K562 (cell line): ENCODE measurements around the gene CDCA4. TPM values are rescaled to one million over a fixed set of nuclear protein-coding genes. Genes with fewer than 3 reads are reported as not detected.

Experiments used
- ATAC-seq: fragments of 200-7000 bp; cut with Tn5 transposase; 3 replicates; pipeline ENCODE4 v1.9.1; 2020; ENCODE audit warnings: moderate library complexity
- BruUV-seq: library from RNA; stranded (reverse); fragments of 400-500 nt; replicated peaks from 2 replicates; lab custom pipeline; 2021; lab: Mats Ljungman, UMichigan
- CTCF ChIA-PET: fragments of 300-600 bp; formaldehyde crosslinking; extraction: SDS; loops from one replicate; lab custom pipeline; 2021; ENCODE audit warnings: low intra/inter-chr PET ratio; lab: Yijun Ruan, JAX
- POLR2A ChIA-PET: fragments of 300-600, 350-650 bp; sonication (Branson Sonifier 250); formaldehyde crosslinking; extraction: SDS; loops from one replicate; lab custom pipeline; 2021; ENCODE audit warnings: antibody characterized with exemption, inconsistent platforms; lab: Yijun Ruan, JAX
- DNase-seq, 4 experiments: peaks; one replicate each; pipeline versions ENCODE4 v3.0.0 to v3.0.0-alpha.2; 2011 to 2018; ENCODE audit warnings: low spot score in 3 of 4, mixed read lengths in 3 of 4; ENCODE audit errors: extremely low read depth in 1 of 4
- FAIRE-seq: peaks from 2 replicates; lab custom pipeline; 2011; peaks lifted over from hg19 to GRCh38; lab: Jason Lieb, UNC
- H2AFZ ChIP-seq: 2 replicates; pipeline ENCODE4 v1.6.0; 2011; ENCODE audit warnings: low read depth, low read length, control low read depth, inconsistent platforms
- H3K27ac ChIP-seq: fragments of 200-600 bp; 3 replicates; pipeline ENCODE4 v1.8.0; 2011; ENCODE audit warnings: low read depth, mild to moderate bottlenecking, control low read depth, inconsistent platforms, low read length, moderate library complexity, mixed read lengths; ENCODE audit errors: extremely low read depth
- H3K27me3 ChIP-seq, 2 experiments: fragments of 300-600 bp in 1 of 2; 2 replicates in 1 of 2; 3 replicates in 1 of 2; pipeline versions ENCODE4 v1.6.0 to v1.8.0; 2011; ENCODE audit warnings: inconsistent platforms in 2 of 2, low read length in 2 of 2, mild to moderate bottlenecking in 1 of 2, mixed read lengths in 1 of 2, moderate library complexity in 1 of 2; ENCODE audit not compliant: control insufficient read depth in 2 of 2, insufficient read depth in 2 of 2
- H3K36me3 ChIP-seq: fragments of 300-600 bp; 3 replicates; pipeline ENCODE4 v1.8.0; 2011; ENCODE audit warnings: mild to moderate bottlenecking, low read length, inconsistent platforms; ENCODE audit not compliant: control insufficient read depth, insufficient read depth
- H3K4me1 ChIP-seq, 2 experiments: fragments of 200-600 bp in 1 of 2; replicated peaks in 1 of 2; 2 replicates in 1 of 2; 3 replicates in 1 of 2; pipeline versions ENCODE4 v1.5.1 to v1.8.0; 2011; ENCODE audit warnings: inconsistent platforms in 2 of 2, low read length in 2 of 2, mild to moderate bottlenecking in 1 of 2, mixed read lengths in 1 of 2, moderate library complexity in 1 of 2; ENCODE audit not compliant: control insufficient read depth in 2 of 2, insufficient read depth in 2 of 2
- H3K4me2 ChIP-seq: 2 replicates; pipeline ENCODE4 v1.6.1; 2011; ENCODE audit warnings: low read length, control low read depth, inconsistent platforms, mixed read lengths; ENCODE audit not compliant: insufficient read depth
- H3K4me3 ChIP-seq: fragments of 200-600 bp; sonication (generic), shearing (Covaris generic); 2 replicates; pipeline ENCODE4 v1.5.1; 2016; ENCODE audit warnings: control low read depth, inconsistent platforms
- H3K79me2 ChIP-seq: fragments of 200-600 bp; 3 replicates; pipeline ENCODE4 v1.8.0; 2011; ENCODE audit warnings: low read length, inconsistent platforms; ENCODE audit not compliant: control insufficient read depth, insufficient read depth
- H3K9ac ChIP-seq, 2 experiments: 2 replicates each; pipeline versions ENCODE4 v1.6.0 to v1.6.1; 2011; ENCODE audit warnings: low read depth in 2 of 2, low read length in 2 of 2, control low read depth in 1 of 2, inconsistent platforms in 1 of 2, mild to moderate bottlenecking in 1 of 2, mixed read lengths in 1 of 2; ENCODE audit not compliant: insufficient read depth in 1 of 2
- H3K9me1 ChIP-seq: one replicate; pipeline ENCODE4 v1.6.0; 2011; ENCODE audit warnings: inconsistent platforms, mild to moderate bottlenecking, low read length, moderate library complexity; ENCODE audit not compliant: control insufficient read depth, insufficient read depth
- H3K9me3 ChIP-seq: replicated peaks from 2 replicates; pipeline ENCODE4 v1.5.1; 2011; ENCODE audit warnings: low read depth, low read length, inconsistent platforms; ENCODE audit not compliant: control insufficient read depth, insufficient read depth
- H4K20me1 ChIP-seq: replicated peaks from 2 replicates; pipeline ENCODE4 v1.6.1; 2011; ENCODE audit warnings: low read length, inconsistent platforms, mixed read lengths; ENCODE audit not compliant: control insufficient read depth, insufficient read depth
- MITF ChIP-seq: IDR thresholded peaks from 2 replicates; pipeline ENCODE4 v1.6.1; 2014; ENCODE audit warnings: antibody characterized with exemption
- OTX1 ChIP-seq: fragments of 450-650 bp; formaldehyde crosslinking; IDR thresholded peaks from 2 replicates; pipeline ENCODE4 v1.4.0; 2022; ENCODE audit warnings: mild to moderate bottlenecking
- TBL1XR1 ChIP-seq, 2 experiments: IDR thresholded peaks; 2 replicates each; pipeline ENCODE4 v1.6.1; 2012; ENCODE audit warnings: improper control_type of control experiment in 2 of 2, low read length in 2 of 2, mild to moderate bottlenecking in 1 of 2
- ZBTB5 ChIP-seq: fragments of 450-650 bp; IDR thresholded peaks from 2 replicates; pipeline ENCODE4 v1.6.1; 2017; ENCODE audit warnings: antibody characterized with exemption
- ZNF184 ChIP-seq: sonication (generic); formaldehyde crosslinking; IDR thresholded peaks from 2 replicates; pipeline ENCODE4 v1.5.0; 2020; ENCODE audit warnings: missing genetic modification reagents
- ZNF589 ChIP-seq: fragments of 200-800 bp; sonication (Bioruptor generic); IDR thresholded peaks from 2 replicates; pipeline ENCODE4 v1.6.1; 2016; ENCODE audit warnings: low read depth, missing genetic modification characterization, missing compliant biosample characterization
- ZNF668 ChIP-seq: fragments of 250-450 bp; sonication (Bioruptor Pico); IDR thresholded peaks from 2 replicates; pipeline ENCODE4 v1.8.0; 2022; ENCODE audit warnings: mild to moderate bottlenecking, inconsistent platforms
- WGBS: fragments of 100-300 bp; shearing (Covaris generic); methylation state at CpG from one replicate; pipeline ENCODE4 v1.1.6; 2016; ENCODE audit warnings: low coverage, mixed read lengths; ENCODE audit not compliant: insufficient coverage; ENCODE audit errors: missing lambda C conversion rate; 5-methylcytosine and 5-hydroxymethylcytosine counted together
- in situ Hi-C: fragments of 300-500 bp; cut with MboI; formaldehyde crosslinking; loops from 4 replicates; pipeline ENCODE4 v1.15.0; 2018; ENCODE audit warnings: inconsistent platforms, mixed read lengths
- intact Hi-C: fragments of 100-400 bp; cut with micrococcal nuclease; formaldehyde crosslinking; loops from 2 replicates; pipeline ENCODE4 v1.14.2; 2022
- polyA plus RNA-seq, 8 experiments: library from polyadenylated mRNA; depleted of rRNA in 4 of 8; stranded (reverse) in 5 of 8; unstranded in 3 of 8; fragments of >200 nt; fragmentation: Nextera tagmentation in 2 of 8; fragmentation: Illumina TruSeq in 1 of 8; extraction: Ambion mirVana in 2 of 8; extraction: Trizol in 1 of 8; gene quantifications; 2 replicates each; pipeline versions ENCODE4 v1.2.1 to v1.2.3, GENCODE V29; 2011 to 2014; ENCODE audit warnings: inconsistent platforms in 1 of 8, missing spikeins in 1 of 8
- total RNA-seq, 7 experiments: library from RNA; depleted of rRNA in 6 of 7; stranded (reverse); fragments of >200 nt in 6 of 7; fragmentation: Illumina TruSeq in 2 of 7; extraction: Trizol in 2 of 7; gene quantifications; 2 replicates each; pipeline versions ENCODE4 v1.2.1 to v1.2.3, GENCODE V29; 2011 to 2021; ENCODE audit warnings: low replicate concordance in 1 of 7
- TF ChIP-seq, protein P1 (sequence below): fragments of 250-450 bp; sonication (Bioruptor Pico); IDR thresholded peaks from 2 replicates; pipeline ENCODE4 v1.5.0; 2021; ENCODE audit warnings: mild to moderate bottlenecking, moderate library complexity

CDCA4 gene
- total and polyA plus RNA-seq, 9 of the 15 experiments (the other 6 are each of a cell fraction or from before 2014, with no cell fraction given), result 6.6 to 44.2 (median 23.0) TPM

DNA sequence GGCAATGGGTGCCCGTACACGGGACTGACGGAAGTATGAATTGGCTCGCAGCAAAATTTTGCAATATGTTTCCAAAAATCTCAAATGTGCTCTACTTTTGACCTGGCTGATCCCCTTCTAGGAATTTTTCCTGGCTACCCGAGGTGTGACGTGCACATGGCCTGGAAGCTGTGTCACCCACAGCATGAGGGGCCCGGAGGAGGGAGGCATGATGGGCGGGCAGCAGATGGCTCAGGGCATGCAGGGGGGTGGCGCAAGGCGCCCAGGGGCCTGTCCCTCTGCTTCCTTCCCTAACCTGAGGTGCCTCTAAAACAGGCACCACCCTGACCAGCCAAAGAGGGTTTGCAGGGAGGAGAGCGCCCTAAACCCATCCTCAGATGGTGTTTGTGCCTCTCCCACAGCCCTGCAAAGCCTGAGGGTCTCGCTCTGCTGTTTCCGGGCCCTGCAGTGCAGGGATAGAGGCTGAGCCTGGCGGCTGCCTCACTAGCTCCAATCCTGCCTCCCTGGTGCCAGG, 37.7 kb upstream of the CDCA4 start:
- no peak overlapping the region for H3K4me3 ChIP-seq
- no peaks in the 10 kb centered on the region for H3K36me3 ChIP-seq
- CTCF ChIA-PET, result interaction anchor here (0.6 kb wide), 1 partner anchor 144 kb away, joined by 3 read pairs; no protein-coding TSS in a partner anchor
- BruUV-seq, result no TSS peak
- intact Hi-C loops, result no loop called here
- H3K4me1 ChIP-seq, result peaks cover 0 to 37% of the 10 kb centered on the region in 2 experiments; a peak in 3 of 5 replicates
- H3K27me3 ChIP-seq, result peaks cover 3 to 24% of the 10 kb centered on the region in 2 experiments; a peak in 3 of 5 replicates
- 36% methylated on average over 11 of the region's 14 CpGs for WGBS
- no peak overlapping the region for H2AFZ ChIP-seq
- TF ChIP-seq ZNF184 (CRISPR knock-in tag) (no peak), ZBTB5 (no peak), ZNF589 (CRISPR knock-in tag) (no peak), MITF (no peak), TBL1XR1 (IDR thresholded peaks at IDR 0.05; ENCODE audit: low read length in 2 of 2) (no peak), OTX1 (CRISPR knock-in tag) (no peak), ZNF668 (CRISPR knock-in tag) (no peak)
- TF ChIP-seq, protein P1, sequence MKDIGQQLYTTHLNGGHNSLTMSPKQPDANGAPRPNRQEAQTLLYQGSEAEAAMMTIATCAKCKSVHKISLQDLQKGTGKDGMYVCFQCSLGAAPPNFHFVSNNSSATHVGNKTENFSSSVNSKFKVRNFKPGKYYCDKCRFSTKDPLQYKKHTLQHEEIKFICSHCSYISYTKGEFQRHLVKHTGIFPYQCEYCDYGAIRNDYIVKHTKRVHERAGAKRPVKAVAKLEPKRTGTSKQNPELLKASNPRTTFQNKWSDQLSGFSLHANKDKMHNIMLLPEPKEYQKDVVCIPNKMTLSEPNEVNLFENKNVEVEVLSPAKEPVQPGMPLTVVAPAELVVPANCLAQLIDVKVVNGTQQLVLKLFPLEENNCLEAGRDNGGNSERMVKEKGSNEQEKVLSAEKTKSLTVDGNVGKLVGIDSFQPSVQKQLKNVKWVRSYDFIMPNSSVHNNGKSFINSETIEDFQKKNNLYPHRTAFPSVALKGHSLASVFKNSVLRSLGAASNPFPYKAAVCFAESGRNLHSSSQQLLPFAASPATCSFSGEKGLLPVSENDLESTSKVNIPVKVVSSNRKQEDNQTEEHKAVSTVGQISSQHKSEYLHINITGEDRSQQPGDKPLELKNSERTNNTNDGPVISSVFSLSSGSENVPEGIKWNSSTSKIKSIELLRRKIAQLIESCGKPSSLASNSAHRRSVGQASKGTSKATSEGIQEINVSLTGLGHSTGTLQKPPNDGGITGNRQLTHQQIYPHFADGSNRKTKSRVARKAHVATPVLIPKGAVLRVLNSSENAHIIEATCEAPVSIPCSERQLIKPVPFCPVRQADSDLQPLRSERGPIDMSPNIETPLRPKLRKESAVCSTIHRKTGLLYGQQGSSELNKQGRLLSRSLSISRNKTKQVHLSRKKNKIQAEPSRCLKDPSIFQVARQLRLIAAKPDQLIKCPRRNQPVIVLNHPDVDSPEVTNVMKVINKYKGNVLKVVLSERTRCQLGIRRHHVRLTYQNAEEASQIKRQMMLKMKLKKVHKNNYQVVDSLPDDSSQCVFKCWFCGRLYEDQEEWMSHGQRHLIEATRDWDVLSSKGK, result no peak
- H3K4me2 ChIP-seq, result no peak overlapping the region
- H3K27ac ChIP-seq, result no peak overlapping the region
- H3K9me1 ChIP-seq, result no peaks in the 10 kb centered on the region
- H3K9me3 ChIP-seq, result no peaks in the 10 kb centered on the region
- no peaks in the 10 kb centered on the region for H3K79me2 ChIP-seq
- H4K20me1 ChIP-seq, result no peaks in the 10 kb centered on the region; the same call in 1 of the 2 replicates
- no peak for DNase-seq
- no peak overlapping the region for H3K9ac ChIP-seq
- ATAC-seq, result no peak
- POLR2A ChIA-PET, result interaction anchor here (0.9 to 1.0 kb wide), 2 partner anchors 13 kb away, joined by 3 read pairs; no protein-coding TSS in a partner anchor
- in situ Hi-C loops, result no loop called here
- no peak for FAIRE-seq
